Measurements from ENCODE around the gene GRM1.

Gene GRM1

DNA sequence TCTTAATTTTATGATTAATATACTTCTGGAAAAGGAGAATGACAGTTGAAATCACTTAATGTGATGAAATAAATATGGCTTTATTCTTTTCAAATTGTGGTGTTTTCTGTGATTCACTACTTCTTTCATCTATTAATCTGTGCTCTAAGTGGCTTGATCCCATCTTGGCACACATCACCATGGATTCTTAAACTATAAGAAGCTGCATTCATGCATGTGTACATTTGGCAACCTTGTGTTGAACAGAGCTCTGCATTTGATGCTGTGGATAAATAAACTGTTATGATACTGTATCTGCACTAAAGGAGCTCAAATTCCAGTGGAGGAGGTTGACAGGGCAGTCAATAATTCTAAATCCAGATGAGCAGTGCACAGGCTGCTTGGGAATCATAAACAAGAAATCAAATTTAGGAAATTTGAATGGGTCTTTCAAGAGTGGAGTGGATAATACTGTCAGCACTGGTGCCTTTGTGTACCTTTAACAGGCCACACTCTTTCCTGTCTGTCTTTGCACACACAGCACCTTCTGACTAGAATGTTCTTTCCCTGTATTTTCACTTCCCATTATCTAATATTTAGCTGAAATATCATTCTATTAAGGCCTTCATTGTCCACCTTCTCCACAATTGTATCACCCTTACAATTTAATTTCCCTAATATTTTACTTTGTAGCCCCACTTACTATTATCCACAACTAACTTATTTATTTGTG lies 252.9 kb downstream of the GRM1 start:
- no peak for DNase-seq

DNA sequence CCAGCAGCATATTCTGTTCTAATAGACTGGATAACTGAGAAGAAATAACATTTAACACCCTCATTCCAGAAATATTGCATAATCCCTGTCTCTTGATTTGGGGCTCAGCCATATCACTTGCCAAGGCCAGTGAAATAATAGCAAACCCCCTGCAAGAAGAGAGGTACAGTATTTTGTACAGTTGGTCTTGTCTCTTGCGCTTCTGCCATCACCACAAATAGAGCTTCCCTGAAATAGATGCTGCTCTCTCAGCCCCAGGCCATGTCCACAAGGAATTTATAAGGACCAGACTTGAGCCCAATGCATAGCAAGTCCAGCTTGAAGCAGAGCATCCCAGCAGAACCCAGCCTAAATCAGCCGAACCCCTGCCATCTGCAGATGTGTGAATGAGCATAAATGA lies 254.0 kb downstream of the GRM1 start:
- DNase-seq = no peak

DNA sequence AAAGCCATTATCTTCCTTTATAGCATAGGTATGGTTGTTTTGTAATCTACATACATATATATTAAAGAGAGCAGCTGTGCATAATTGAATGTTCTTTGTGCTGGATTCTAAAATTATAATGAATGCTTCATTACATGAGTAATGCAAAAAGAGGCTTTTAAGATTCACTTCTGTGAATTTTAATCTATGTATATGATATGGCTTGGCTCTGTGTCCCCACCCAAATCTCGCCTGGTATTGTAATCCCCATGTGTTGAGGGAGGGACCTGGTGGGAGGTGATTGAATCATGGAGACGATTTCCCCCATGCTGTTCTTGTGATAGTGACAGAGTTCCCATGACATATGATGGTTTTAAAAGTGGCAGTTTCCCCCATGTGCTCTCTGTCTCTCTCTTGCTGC lies 255.4 kb downstream of the GRM1 start:
- DNase-seq = no peak

GRCh38 chr6:146286961-146287360 lies 258.1 kb downstream of the GRM1 start:
- DNase-seq = no peak

DNA sequence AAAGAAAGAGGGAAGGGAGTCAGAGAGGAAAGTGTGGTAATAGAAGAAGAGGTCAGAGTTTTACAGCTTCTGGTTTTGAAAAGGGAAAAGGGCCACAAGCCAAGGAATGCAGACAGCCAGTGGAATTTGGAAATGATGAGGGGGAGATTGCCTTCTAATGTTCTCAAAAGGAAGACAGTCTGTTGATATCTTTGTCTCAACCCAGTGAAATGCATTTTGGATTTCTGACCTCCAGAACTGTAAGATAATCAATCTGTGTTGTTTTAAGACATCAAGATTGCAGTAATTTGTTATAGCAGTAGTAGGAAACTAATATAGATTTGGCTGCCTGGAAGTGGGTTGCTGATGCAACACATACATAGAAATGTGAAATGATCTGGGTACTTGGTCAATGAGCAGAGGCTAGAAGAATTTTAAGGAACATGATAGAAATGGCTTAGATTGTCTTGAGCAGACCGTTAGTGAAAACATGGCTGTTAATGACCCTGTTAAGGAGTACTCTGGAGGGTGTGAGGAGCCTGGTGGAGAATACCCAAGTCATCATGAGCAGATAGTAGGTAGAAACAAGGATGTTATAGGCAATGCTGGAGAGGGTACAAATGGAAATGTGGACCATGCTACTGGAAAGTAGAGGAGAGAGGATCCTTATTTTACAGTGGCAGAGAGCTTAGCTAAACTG lies 259.0 kb downstream of the GRM1 start:
- DNase-seq = no peak

- no peak for DNase-seq
These were observed 261.1 kb downstream of the GRM1 start for GRCh38 chr6:146289816-146290588.

DNA sequence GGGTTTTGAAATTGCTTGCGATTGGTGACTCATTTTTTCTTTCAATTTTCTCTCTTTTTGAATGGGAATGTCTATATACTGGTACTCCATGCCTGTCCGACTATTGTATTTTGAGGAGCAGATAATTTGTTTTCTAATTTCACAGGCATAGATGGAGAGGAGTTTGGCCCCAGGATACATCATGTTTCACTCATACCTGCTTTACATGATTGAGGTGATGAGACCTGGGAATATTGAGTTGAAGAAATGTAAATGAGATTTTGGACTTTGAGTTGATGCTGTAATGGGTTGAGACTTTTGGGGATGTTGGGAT lies 261.7 kb downstream of the GRM1 start:
- DNase-seq = no peak

GRCh38 chr6:146292506-146292905 lies 263.6 kb downstream of the GRM1 start:
- no peak for DNase-seq

- DNase-seq = no peak
These were observed 266.8 kb downstream of the GRM1 start for GRCh38 chr6:146295695-146296094.

GRCh38 chr6:146297815-146298214 lies 269.0 kb downstream of the GRM1 start:
- DNase-seq = no peak

DNA sequence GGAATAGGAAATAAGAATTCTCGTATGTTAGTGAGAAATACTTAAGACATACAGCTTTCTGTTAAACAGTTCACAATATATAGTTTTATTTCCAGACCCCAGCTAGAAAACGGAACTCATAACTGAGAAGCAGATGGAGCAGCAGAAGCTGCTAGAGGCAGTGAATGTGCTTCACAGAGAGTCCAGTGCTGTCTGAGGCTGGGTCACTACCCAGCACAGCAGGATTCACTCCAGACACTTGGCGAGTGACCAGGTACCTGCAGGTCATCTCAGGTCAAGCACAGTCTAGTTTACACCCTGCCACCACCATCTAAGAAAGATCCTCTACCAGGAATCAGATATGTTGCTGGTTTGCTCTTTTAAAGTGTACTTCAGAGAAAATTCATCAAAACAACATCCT lies 271.7 kb downstream of the GRM1 start:
- no peak for DNase-seq

DNA sequence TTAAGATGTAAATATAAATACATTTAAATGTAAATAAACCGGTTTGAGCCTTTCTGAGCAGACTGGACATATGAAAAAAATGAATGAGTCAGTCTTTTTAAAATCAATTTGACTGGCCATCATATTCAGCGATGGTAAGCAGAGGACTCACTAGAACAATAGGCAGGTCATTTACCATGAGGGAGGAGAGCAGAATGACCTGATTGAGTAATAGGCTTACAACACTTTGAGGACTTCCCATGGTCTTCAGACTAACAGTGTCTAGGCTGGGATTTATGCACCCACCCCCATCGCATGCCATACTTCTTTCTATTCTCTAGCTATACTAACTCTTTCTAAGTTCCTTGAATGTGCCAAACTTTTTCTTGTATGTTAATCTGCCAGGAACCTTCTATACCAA lies 272.9 kb downstream of the GRM1 start:
- no peak for DNase-seq

DNA sequence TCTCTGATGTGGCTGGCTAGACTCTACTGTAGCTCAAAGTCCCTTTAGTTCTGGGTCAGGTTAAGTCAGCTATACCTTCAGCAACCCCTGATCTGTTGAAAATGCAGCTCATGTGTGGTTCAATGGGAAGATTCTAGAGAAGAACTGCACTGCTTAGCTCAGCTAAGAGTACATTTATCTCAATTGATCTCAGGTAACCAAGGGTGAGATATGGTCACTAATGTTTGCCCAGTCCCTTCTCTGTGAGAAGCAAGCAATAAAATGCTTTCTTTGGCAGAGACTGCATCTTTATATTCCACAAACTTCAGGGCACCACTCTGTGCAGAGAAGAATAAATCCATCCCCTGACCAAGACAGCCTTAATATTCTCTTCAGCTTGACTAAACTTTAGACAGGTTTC lies 274.1 kb downstream of the GRM1 start:
- DNase-seq = no peak

- DNase-seq = no peak
These were observed 275.3 kb downstream of the GRM1 start for GRCh38 chr6:146304181-146304580.

DNA sequence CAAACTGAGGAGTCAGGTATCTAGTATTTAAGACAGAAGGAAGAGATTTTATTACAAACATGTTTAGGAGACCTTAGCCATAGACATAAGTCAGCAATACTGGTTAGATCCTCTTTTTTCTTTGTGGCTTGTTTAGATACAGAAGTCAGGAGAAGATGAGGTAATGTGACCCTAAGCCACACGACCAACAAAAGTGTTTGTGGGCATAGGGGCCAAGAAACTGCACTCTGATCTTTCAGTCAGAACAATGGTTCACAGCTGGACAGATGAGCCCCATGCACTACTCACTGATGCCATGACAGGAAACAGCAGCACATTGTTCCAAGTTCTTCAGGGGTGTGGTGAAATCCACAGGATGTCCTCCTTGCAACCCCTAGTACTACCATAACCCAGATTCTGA lies 276.2 kb downstream of the GRM1 start:
- DNase-seq = no peak

DNA sequence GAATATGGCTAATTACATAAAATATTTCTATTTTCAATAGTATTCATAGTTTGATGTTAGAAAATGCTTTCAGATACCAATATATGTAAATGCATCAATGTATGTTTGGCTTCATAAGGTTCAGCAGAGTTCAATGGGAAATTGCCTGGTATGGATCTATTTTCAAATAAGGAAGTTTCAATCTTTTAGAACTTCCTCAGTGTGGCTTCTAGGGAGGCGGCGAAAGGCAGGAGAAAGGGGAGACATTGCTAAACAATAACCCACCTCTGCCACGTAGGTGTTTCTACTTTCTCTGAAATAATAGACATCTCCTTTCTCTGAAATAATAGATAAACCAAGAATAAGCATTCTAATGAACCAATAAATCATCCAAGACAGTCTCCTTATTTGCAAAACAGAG lies 277.1 kb downstream of the GRM1 start:
- no peak for DNase-seq

GRCh38 chr6:146310628-146311027 lies 281.8 kb downstream of the GRM1 start:
- DNase-seq = no peak

DNA sequence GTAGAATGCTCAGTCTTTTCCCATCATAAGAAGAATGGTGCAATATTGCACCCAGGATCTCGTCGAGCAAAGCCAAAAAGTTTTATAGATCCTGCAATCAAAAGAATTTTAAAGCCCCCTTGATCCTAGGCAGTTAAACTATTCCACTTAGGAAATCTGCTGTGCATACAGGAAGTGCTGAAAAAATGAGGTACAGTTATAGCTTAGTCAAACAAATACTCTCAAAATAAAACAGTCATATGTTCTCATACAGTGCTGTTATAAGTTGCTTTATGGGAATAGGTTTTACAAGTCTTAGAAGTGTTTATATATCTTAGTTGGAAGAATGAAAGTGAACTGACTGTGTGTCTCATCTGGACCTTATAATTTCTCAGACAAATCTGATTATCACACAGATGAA lies 282.2 kb downstream of the GRM1 start:
- DNase-seq = no peak

DNA sequence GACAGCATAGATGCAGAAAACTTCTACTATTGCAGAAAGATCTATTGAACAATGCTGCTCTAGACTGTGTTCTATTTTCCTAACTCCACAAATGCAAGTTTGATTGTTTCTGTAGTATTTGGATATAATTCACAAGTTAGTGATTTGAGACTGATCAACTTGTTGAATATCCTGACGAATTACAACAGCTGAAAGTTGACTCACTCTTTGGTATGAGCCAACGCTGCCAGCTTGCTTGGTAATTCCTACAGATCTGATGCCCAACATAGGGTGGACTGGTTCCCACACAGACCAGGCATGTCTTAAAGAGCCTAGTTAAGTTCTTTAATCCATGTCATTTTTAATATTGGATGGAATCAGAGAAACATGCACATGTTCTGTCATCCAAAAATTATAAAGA lies 283.7 kb downstream of the GRM1 start:
- no peak for DNase-seq

DNA sequence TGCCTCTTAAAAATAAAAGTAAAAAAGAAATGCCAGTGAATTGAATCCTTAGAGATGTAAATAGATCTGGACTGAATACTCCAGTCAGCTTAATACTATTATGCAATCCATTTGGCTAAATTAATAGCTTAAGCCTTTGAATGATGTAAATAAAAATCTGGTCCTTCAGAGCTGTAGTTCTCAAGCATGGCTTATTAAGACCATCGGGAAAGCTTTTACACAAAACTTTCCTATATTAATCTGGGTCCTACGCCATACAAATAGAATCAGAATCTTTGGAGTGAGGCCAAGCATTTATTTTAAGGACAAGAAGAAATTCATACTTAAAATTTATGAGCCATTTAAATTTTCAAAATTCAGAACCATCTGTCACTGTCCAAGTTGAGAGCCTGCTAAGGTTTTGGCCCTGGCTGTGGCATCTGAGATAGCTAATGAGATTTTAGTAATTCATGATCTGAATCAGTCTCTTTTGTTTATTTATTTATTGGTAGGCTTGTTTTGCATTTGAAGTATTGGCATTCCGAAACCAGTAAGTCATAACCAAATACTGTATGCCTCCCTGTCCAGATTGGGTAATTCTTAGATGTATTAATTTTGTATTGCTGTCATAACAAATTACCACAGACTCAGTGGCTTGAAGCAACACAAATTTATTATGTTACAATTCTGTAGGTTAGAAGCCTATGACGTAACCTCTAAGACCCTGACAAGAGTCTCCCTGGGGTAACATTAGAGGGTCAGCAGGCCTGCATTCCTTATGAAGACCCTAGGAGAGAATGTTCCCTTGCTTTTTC lies 286.7 kb downstream of the GRM1 start:
- no peak for DNase-seq

DNA sequence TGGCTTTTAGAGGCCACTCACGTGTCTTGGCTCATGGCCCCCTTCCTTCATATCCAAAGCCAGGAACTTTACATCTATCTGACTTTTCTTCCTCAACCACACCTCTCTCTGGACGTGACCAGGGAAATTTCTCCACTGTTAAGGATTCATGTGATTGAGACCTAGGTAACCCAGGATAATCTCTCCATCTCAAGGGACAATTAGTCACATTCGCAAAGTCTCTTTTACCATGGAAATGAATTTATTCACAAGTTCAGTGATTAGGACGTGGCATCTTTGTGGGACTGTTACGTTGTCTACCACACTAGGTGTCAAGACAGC lies 287.3 kb downstream of the GRM1 start:
- DNase-seq = no peak

- DNase-seq = no peak
These were observed 302.2 kb downstream of the GRM1 start for GRCh38 chr6:146331013-146331412.

- DNase-seq = no peak
These were observed 306.5 kb downstream of the GRM1 start for GRCh38 chr6:146335336-146335735.

DNA sequence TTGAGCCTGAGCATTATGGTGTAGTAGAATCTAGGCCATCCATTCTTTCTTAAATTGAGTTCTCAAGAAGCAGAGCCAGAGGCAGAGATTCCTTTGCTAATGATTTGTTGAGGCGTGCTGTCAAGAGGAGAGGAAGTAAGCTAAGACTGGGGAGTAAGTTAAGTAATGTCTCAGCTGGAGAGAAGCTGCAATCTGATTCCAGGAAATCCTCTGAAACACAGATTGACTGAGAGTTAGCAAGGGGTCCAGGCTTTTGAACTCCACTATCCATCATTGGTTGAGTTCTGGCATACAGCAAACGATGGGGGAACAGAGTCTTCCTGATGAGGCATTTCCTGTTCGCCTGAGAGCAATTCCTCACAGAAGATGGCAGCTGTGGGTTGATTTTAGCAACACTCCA lies 307.3 kb downstream of the GRM1 start:
- no peak for DNase-seq
